WTC11 (cell line): ENCODE measurements around the gene UBE2F. TPM values are rescaled to one million over a fixed set of nuclear protein-coding genes. Genes with fewer than 3 reads are reported as not detected.

Source experiments
- ATAC-seq: fragments of 200-7000 bp; cut with Tn5 transposase; 2 replicates; pipeline ENCODE4 v1.10.0; 2021; ENCODE audit warnings: mild to moderate bottlenecking, moderate library complexity
- CTCF ChIA-PET: fragments of 300-600 bp; sonication (Branson Sonifier 250); formaldehyde crosslinking; loops from one replicate; lab custom pipeline; 2021; ENCODE audit warnings: antibody characterized with exemption; lab: Charles Lee
- POLR2A ChIA-PET: fragments of 350-600 bp; sonication (Branson Sonifier 250); formaldehyde crosslinking; loops from one replicate; lab custom pipeline; 2021; ENCODE audit warnings: antibody characterized with exemption; lab: Charles Lee
- DNase-seq: peaks from one replicate; pipeline ENCODE4 v3.0.0; 2021; ENCODE audit warnings: low spot score
- H3K27ac Mint-ChIP-seq: 2 replicates; pipeline ENCODE4 v1.8.0; 2021; ENCODE audit warnings: mixed read lengths
- H3K27me3 Mint-ChIP-seq: 2 replicates; pipeline ENCODE4 v1.8.0; 2021; ENCODE audit warnings: low read depth, mild to moderate bottlenecking, moderate library complexity, mixed read lengths
- H3K36me3 Mint-ChIP-seq: 2 replicates; pipeline ENCODE4 v1.8.0; 2021; ENCODE audit warnings: mixed read lengths
- H3K4me1 Mint-ChIP-seq: 2 replicates; pipeline ENCODE4 v1.8.0; 2022; ENCODE audit warnings: mixed read lengths
- H3K4me3 Mint-ChIP-seq: 2 replicates; pipeline ENCODE4 v1.8.0; 2021; ENCODE audit warnings: mild to moderate bottlenecking, moderate library complexity, mixed read lengths
- H3K9me3 Mint-ChIP-seq: 2 replicates; pipeline ENCODE4 v1.8.0; 2021; ENCODE audit warnings: mixed read lengths
- AFF4 ChIP-seq: sonication (generic); formaldehyde crosslinking; IDR thresholded peaks from 2 replicates; pipeline ENCODE4 v1.8.1; 2023; ENCODE audit warnings: mild to moderate bottlenecking, missing genetic modification reagents, borderline replicate concordance
- ATF2 ChIP-seq: sonication (generic); formaldehyde crosslinking; IDR thresholded peaks from 2 replicates; pipeline ENCODE4 v1.8.1; 2022; ENCODE audit warnings: low read depth, missing genetic modification reagents, borderline replicate concordance
- ATF6 ChIP-seq: sonication (generic); formaldehyde crosslinking; IDR thresholded peaks from 2 replicates; pipeline ENCODE4 v1.8.1; 2023; ENCODE audit warnings: mild to moderate bottlenecking, missing genetic modification reagents
- CBFB ChIP-seq: sonication (generic); formaldehyde crosslinking; IDR thresholded peaks from 2 replicates; pipeline ENCODE4 v1.8.1; 2022; ENCODE audit warnings: mild to moderate bottlenecking, low read depth, missing genetic modification reagents
- FOXJ3 ChIP-seq: sonication (generic); formaldehyde crosslinking; IDR thresholded peaks from 2 replicates; pipeline ENCODE4 v1.9.0; 2021; ENCODE audit warnings: missing genetic modification reagents, mild to moderate bottlenecking, borderline replicate concordance
- FOXP1 ChIP-seq: sonication (generic); formaldehyde crosslinking; IDR thresholded peaks from 2 replicates; pipeline ENCODE4 v1.8.0; 2022; ENCODE audit warnings: missing genetic modification reagents, mild to moderate bottlenecking, moderate library complexity, borderline replicate concordance
- IRF1 ChIP-seq: sonication (generic); formaldehyde crosslinking; IDR thresholded peaks from 2 replicates; pipeline ENCODE4 v1.8.0; 2023; ENCODE audit warnings: missing genetic modification reagents
- KAT7 ChIP-seq: sonication (generic); formaldehyde crosslinking; IDR thresholded peaks from 2 replicates; pipeline ENCODE4 v1.8.1; 2023; ENCODE audit warnings: missing genetic modification reagents, mild to moderate bottlenecking, borderline replicate concordance
- MAX ChIP-seq: sonication (generic); formaldehyde crosslinking; IDR thresholded peaks from 2 replicates; pipeline ENCODE4 v1.8.0; 2022; ENCODE audit warnings: mild to moderate bottlenecking, missing genetic modification reagents
- NFE2L1 ChIP-seq: sonication (generic); formaldehyde crosslinking; IDR thresholded peaks from 2 replicates; pipeline ENCODE4 v1.8.1; 2023; ENCODE audit warnings: missing genetic modification reagents
- PRDM15 ChIP-seq: sonication (generic); formaldehyde crosslinking; IDR thresholded peaks from 2 replicates; pipeline ENCODE4 v1.8.0; 2022; ENCODE audit warnings: missing genetic modification reagents
- PRRX2 ChIP-seq: fragments of 250-450 bp; sonication (Bioruptor Pico); IDR thresholded peaks from 2 replicates; pipeline ENCODE4 v1.8.0; 2021; ENCODE audit warnings: mild to moderate bottlenecking
- TP53 ChIP-seq: sonication (generic); formaldehyde crosslinking; IDR thresholded peaks from 2 replicates; pipeline ENCODE4 v1.8.1; 2023; ENCODE audit warnings: mild to moderate bottlenecking, missing genetic modification reagents
- USF1 ChIP-seq: sonication (generic); formaldehyde crosslinking; IDR thresholded peaks from 2 replicates; pipeline ENCODE4 v1.8.0; 2022; ENCODE audit warnings: mild to moderate bottlenecking, missing genetic modification reagents
- ZNF263 ChIP-seq: sonication (generic); formaldehyde crosslinking; IDR thresholded peaks from 2 replicates; pipeline ENCODE4 v1.8.1; 2022; ENCODE audit warnings: low read depth, mild to moderate bottlenecking, moderate library complexity, missing genetic modification reagents
- ZNF317 ChIP-seq: sonication (generic); formaldehyde crosslinking; IDR thresholded peaks from 2 replicates; pipeline ENCODE4 v1.8.1; 2023; ENCODE audit warnings: low read depth, mild to moderate bottlenecking, moderate library complexity, missing genetic modification reagents, borderline replicate concordance
- ZNF425 ChIP-seq: fragments of 250-450 bp; sonication (Bioruptor Pico); conservative IDR thresholded peaks from 2 replicates; pipeline ENCODE4 v1.9.0; 2021; ENCODE audit warnings: mild to moderate bottlenecking
- total RNA-seq: library from RNA; stranded (reverse); gene quantifications from 3 replicates; pipeline ENCODE4 v1.2.3, GENCODE V29; 2021

Gene UBE2F
- total RNA-seq, 1 experiment from 2014 or later = 49.5 TPM

GRCh38 chr2:238004077-238004830 lies 37.4 kb downstream of the UBE2F start (continued):
- no peak for TF ChIP-seq TP53 (CRISPR knock-in tag)
- no peak for TF ChIP-seq PRDM15
- no peak for TF ChIP-seq ZNF425
- TF ChIP-seq ZNF317 (CRISPR knock-in tag) = no peak
- no peak for TF ChIP-seq PRRX2 (CRISPR knock-in tag)
- TF ChIP-seq FOXP1 (CRISPR knock-in tag) = no peak
- no peak for TF ChIP-seq ATF2 (CRISPR knock-in tag)
- TF ChIP-seq CBFB = no peak
- no peak for TF ChIP-seq NFE2L1 (CRISPR knock-in tag)
- no peak for TF ChIP-seq ZNF263

- ChIA-PET CTCF (interaction anchor here (0.5 to 1.2 kb wide), 2 partner anchors 82 to 122 kb away, joined by 4 to 6 read pairs; no protein-coding TSS in a partner anchor), POLR2A (no interaction called here)
- no peaks in the 10 kb centered on the region for H3K9me3 Mint-ChIP-seq
- H3K27me3 Mint-ChIP-seq = no peaks in the 10 kb centered on the region
- H3K4me3 Mint-ChIP-seq = no peak overlapping the region
- DNase-seq (no peak), ATAC-seq (no peak)
- peaks cover 3% of the 10 kb centered on the region; the same call in 1 of the 2 replicates for H3K36me3 Mint-ChIP-seq
- peaks cover 4% of the 10 kb centered on the region; the same call in 1 of the 2 replicates for H3K4me1 Mint-ChIP-seq
- H3K27ac Mint-ChIP-seq = no peak overlapping the region
- no peak for TF ChIP-seq FOXJ3 (CRISPR knock-in tag)
- no peak for TF ChIP-seq IRF1
- TF ChIP-seq USF1 = no peak
- no peak for TF ChIP-seq AFF4 (CRISPR knock-in tag)
- no peak for TF ChIP-seq ZNF425
- no peak for TF ChIP-seq KAT7 (CRISPR knock-in tag)
- no peak for TF ChIP-seq ATF6 (CRISPR knock-in tag)
- no peak for TF ChIP-seq MAX (CRISPR knock-in tag)
Observed at GRCh38 chr2:238005528-238005927, 38.7 kb downstream of the UBE2F start.
